Endothelial cell of umbilical vein (primary cell): Measurements from ENCODE around the gene TCF7L2. TPM values are rescaled to one million over a fixed set of nuclear protein-coding genes. Genes with fewer than 3 reads are reported as not detected.

Source experiments
- BruUV-seq: library from RNA; stranded (reverse); fragments of 400-500 nt; replicated peaks from 2 replicates; lab custom pipeline; 2021; lab: Mats Ljungman, UMichigan
- CTCF ChIA-PET: fragments of 300-600, 350-600 bp; sonication (Branson Sonifier 250); formaldehyde crosslinking; loops from one replicate; lab custom pipeline; 2021; ENCODE audit warnings: antibody characterized with exemption, inconsistent platforms; lab: Charles Lee
- POLR2A ChIA-PET: fragments of 300-600, 350-600 bp; sonication (Branson Sonifier 250); formaldehyde crosslinking; loops from one replicate; lab custom pipeline; 2021; ENCODE audit warnings: antibody characterized with exemption, inconsistent platforms; lab: Charles Lee
- DNase-seq: peaks from one replicate; pipeline ENCODE4 v3.0.0-alpha.2; 2011; ENCODE audit warnings: low read depth, low spot score
- FAIRE-seq: peaks from 2 replicates; lab custom pipeline; 2011; peaks lifted over from hg19 to GRCh38; lab: Jason Lieb, UNC
- H2AFZ ChIP-seq: 2 replicates; pipeline ENCODE4 v1.6.0; 2012; ENCODE audit warnings: low read depth, low read length, control low read depth, inconsistent platforms
- H3K27ac ChIP-seq: 2 replicates; pipeline ENCODE4 v1.5.1; 2011; ENCODE audit warnings: low read depth, mild to moderate bottlenecking, control low read depth, low read length, moderate library complexity; ENCODE audit not compliant: insufficient read depth
- H3K27me3 ChIP-seq, 2 experiments: 2 replicates each; pipeline versions ENCODE4 v1.6.0 to v1.6.1; 2011; ENCODE audit warnings: low read length in 2 of 2, mixed read lengths in 1 of 2; ENCODE audit not compliant: control insufficient read depth in 2 of 2, insufficient read depth in 2 of 2
- H3K36me3 ChIP-seq, 2 experiments: 2 replicates in 1 of 2; 3 replicates in 1 of 2; pipeline ENCODE4 v1.5.1; 2011; ENCODE audit warnings: low read length in 2 of 2, mild to moderate bottlenecking in 1 of 2, moderate library complexity in 1 of 2; ENCODE audit not compliant: control insufficient read depth in 2 of 2, insufficient read depth in 2 of 2; ENCODE audit errors: extremely low read depth in 1 of 2
- H3K4me1 ChIP-seq: 3 replicates; pipeline ENCODE4 v1.5.1; 2011; ENCODE audit warnings: mild to moderate bottlenecking, low read length; ENCODE audit not compliant: control insufficient read depth, insufficient read depth; ENCODE audit errors: extremely low read depth
- H3K4me2 ChIP-seq: 2 replicates; pipeline ENCODE4 v1.6.1; 2011; ENCODE audit warnings: low read length, control low read depth, mixed read lengths; ENCODE audit not compliant: insufficient read depth
- H3K4me3 ChIP-seq, 3 experiments: fragments of 200-600 bp in 1 of 3; sonication (generic), shearing (Covaris generic) in 1 of 3; replicated peaks in 1 of 3; 2 replicates each; pipeline ENCODE4 v1.5.1; 2011 to 2016; ENCODE audit warnings: control low read depth in 3 of 3, low read length in 3 of 3, mild to moderate bottlenecking in 2 of 3, inconsistent platforms in 1 of 3, low read depth in 1 of 3, moderate library complexity in 1 of 3; ENCODE audit not compliant: insufficient read depth in 1 of 3
- H3K79me2 ChIP-seq: 2 replicates; pipeline ENCODE4 v1.6.0; 2012; ENCODE audit warnings: low read length, inconsistent platforms; ENCODE audit not compliant: control insufficient read depth, insufficient read depth
- H3K9ac ChIP-seq: replicated peaks from 2 replicates; pipeline ENCODE3; 2011; ENCODE audit warnings: low read length, control low read depth; ENCODE audit not compliant: insufficient read depth; ENCODE audit errors: extremely low read depth
- H3K9me1 ChIP-seq: replicated peaks from 3 replicates; pipeline ENCODE4 v1.6.0; 2011; ENCODE audit warnings: mild to moderate bottlenecking, low read length; ENCODE audit not compliant: control insufficient read depth, insufficient read depth; ENCODE audit errors: extremely low read depth
- H3K9me3 ChIP-seq: replicated peaks from 2 replicates; pipeline ENCODE4 v1.5.1; 2012; ENCODE audit warnings: low read length, inconsistent platforms; ENCODE audit not compliant: control insufficient read depth, insufficient read depth
- H4K20me1 ChIP-seq: replicated peaks from 2 replicates; pipeline ENCODE3; 2011; ENCODE audit warnings: mild to moderate bottlenecking, low read length; ENCODE audit not compliant: control insufficient read depth, insufficient read depth; ENCODE audit errors: extremely low read depth
- CTCF ChIP-seq, 2 donors: IDR thresholded peaks; 1 replicate in 1 of 2; 2 replicates in 1 of 2; pipeline ENCODE4 v1.5.1; 2011; ENCODE audit warnings: low read length in 2 of 2, mild to moderate bottlenecking in 2 of 2, moderate library complexity in 2 of 2, control low read depth in 1 of 2, inconsistent platforms in 1 of 2, low read depth in 1 of 2; ENCODE audit not compliant: insufficient read depth in 1 of 2; ENCODE audit errors: extremely low read depth in 1 of 2
- EZH2 ChIP-seq: IDR thresholded peaks from 2 replicates; pipeline ENCODE4 v1.6.1; 2012; ENCODE audit warnings: borderline replicate concordance, low read depth, mild to moderate bottlenecking, moderate library complexity, low read length, inconsistent platforms; ENCODE audit not compliant: severe bottlenecking
- FOS ChIP-seq: IDR thresholded peaks from 2 replicates; pipeline ENCODE4 v1.6.1; 2011; ENCODE audit warnings: mild to moderate bottlenecking, low read length, moderate library complexity, borderline replicate concordance; ENCODE audit not compliant: insufficient read depth
- GATA2 ChIP-seq: IDR thresholded peaks from 2 replicates; pipeline ENCODE4 v1.7.0; 2011; ENCODE audit warnings: low read depth, mild to moderate bottlenecking, moderate library complexity, mixed read lengths, low read length; ENCODE audit not compliant: insufficient read length, insufficient read depth
- JUN ChIP-seq: IDR thresholded peaks from 2 replicates; pipeline ENCODE4 v1.6.1; 2011; ENCODE audit warnings: borderline replicate concordance, low read depth; ENCODE audit not compliant: insufficient read length, insufficient read depth
- MAX ChIP-seq: IDR thresholded peaks from 2 replicates; pipeline ENCODE4 v1.6.1; 2011; ENCODE audit not compliant: insufficient read depth, insufficient read length
- MYC ChIP-seq: IDR thresholded peaks from one replicate; pipeline ENCODE4 v1.6.1; 2011; ENCODE audit warnings: mild to moderate bottlenecking, low read depth, low read length
- POLR2A ChIP-seq: IDR thresholded peaks from 2 replicates; pipeline ENCODE4 v1.6.1; 2012; ENCODE audit warnings: low read depth, mild to moderate bottlenecking, control low read depth, low read length
- POLR2AphosphoS5 ChIP-seq: IDR thresholded peaks from 2 replicates; pipeline ENCODE4 v1.6.1; 2012; ENCODE audit warnings: low read depth, mild to moderate bottlenecking, control low read depth, low read length, moderate library complexity; ENCODE audit not compliant: insufficient read depth
- dilution Hi-C: fragments of 300-500 bp; cut with MboI; formaldehyde crosslinking; loops from one replicate; pipeline ENCODE4 v1.15.0; 2019; ENCODE audit warnings: low sequenced_read_pairs; ENCODE audit not compliant: extremely low pct_ligation_motif_present
- intact Hi-C: fragments of 100-400 bp; cut with micrococcal nuclease; formaldehyde crosslinking; loops from one replicate; pipeline ENCODE4 v1.10.0; 2022
- polyA plus RNA-seq, 4 experiments: library from polyadenylated mRNA; depleted of rRNA in 3 of 4; stranded (reverse) in 3 of 4; unstranded in 1 of 4; fragments of >200 nt; gene quantifications; 2 replicates each; pipeline versions ENCODE4 v1.2.1 to v1.2.3, GENCODE V29; 2011 to 2012; ENCODE audit warnings: missing spikeins in 1 of 4
- total RNA-seq: library from RNA; stranded (reverse); gene quantifications from 2 replicates; pipeline ENCODE4 v1.2.3, GENCODE V29; 2021

Gene TCF7L2
- total and polyA plus RNA-seq, 2 donors (not counting 3 experiments of a cell fraction or from before 2014, with no cell fraction given): 9.9 to 21.8 TPM

DNA sequence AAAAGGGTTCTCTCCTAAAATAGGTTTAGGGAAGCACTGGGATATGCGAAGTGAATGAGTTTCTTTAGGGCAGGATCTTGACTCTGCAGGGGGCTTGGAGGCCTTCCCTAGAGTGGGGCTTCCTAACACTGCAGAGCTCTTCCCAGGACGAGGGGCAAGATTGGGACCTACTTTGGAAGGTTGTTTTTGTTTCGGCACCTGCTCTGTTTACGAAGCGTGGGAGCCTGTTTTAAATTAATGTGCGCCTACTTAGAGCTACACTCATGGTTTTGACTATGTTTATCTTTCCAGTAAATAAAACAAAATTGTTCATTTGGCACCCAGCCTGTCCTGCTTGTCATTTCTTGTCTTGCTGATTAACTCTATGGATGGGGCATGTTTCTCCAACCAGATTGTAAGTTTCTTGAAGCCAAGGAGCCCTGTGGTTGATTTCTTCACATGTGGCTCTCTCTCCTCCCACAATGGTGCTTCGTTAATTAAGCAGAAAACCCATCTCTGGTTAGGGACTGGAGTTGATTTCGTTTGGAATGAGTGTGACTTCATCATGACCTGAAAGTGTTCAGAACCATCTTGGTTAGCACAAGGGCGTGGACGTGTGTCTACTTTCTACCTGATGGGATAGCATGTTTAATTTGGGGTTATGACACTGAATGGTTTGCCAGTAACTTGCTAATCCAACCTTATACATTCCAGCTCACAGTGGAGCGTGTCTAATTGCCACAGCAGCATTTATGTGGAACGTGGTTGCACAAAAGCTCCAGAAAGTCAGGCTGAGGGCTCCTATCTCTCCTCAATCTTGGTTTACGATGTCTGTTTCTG lies 98.1 kb downstream of the TCF7L2 start:
- no peak for TF ChIP-seq CTCF (IDR thresholded peaks at IDR 0.05; ENCODE audit: extremely low read depth in 1 of 2, insufficient read depth in 1 of 2, low read depth in 1 of 2, low read length in 2 of 2)
- TF ChIP-seq POLR2A: no peak
- no peak for TF ChIP-seq MYC
- TF ChIP-seq JUN: no peak
- TF ChIP-seq MAX: no peak
- TF ChIP-seq GATA2: no peak
- no peak for TF ChIP-seq EZH2
- TF ChIP-seq FOS: no peak
- TF ChIP-seq POLR2AphosphoS5: no peak
- H3K4me3 ChIP-seq: no peak overlapping the region
- DNase-seq (no peak), FAIRE-seq (no peak)
- intact Hi-C loops: no loop called here
- no peaks in the 10 kb centered on the region for H4K20me1 ChIP-seq
- no peak overlapping the region for H2AFZ ChIP-seq
- no peak overlapping the region for H3K4me2 ChIP-seq
- no peaks in the 10 kb centered on the region for H3K36me3 ChIP-seq
- dilution Hi-C loops: no loop called here
- H3K79me2 ChIP-seq: peaks cover 6% of the 10 kb centered on the region
- H3K4me1 ChIP-seq: peaks cover 31% of the 10 kb centered on the region
- no TSS peak for BruUV-seq
- no peaks in the 10 kb centered on the region for H3K9me3 ChIP-seq
- ChIA-PET POLR2A (no interaction called here), CTCF (interaction anchor here (0.6 to 1.6 kb wide), 3 partner anchors 11 to 27 kb away, joined by 3 to 4 read pairs (median 3); no protein-coding TSS in a partner anchor)
- no peak overlapping the region for H3K9ac ChIP-seq
- no peak overlapping the region for H3K27ac ChIP-seq
- H3K9me1 ChIP-seq: no peaks in the 10 kb centered on the region
- no peaks in the 10 kb centered on the region for H3K27me3 ChIP-seq
